ENCODE data around the gene UBE2L3. TPM values are rescaled to one million over a fixed set of nuclear protein-coding genes. Genes with fewer than 3 reads are reported as not detected.

UBE2L3 gene
- total and polyA plus RNA-seq, 2 of the 8 experiments (the other 6 are each of a cell fraction or from before 2014, with no cell fraction given): 63.5 to 90.0 TPM

DNA sequence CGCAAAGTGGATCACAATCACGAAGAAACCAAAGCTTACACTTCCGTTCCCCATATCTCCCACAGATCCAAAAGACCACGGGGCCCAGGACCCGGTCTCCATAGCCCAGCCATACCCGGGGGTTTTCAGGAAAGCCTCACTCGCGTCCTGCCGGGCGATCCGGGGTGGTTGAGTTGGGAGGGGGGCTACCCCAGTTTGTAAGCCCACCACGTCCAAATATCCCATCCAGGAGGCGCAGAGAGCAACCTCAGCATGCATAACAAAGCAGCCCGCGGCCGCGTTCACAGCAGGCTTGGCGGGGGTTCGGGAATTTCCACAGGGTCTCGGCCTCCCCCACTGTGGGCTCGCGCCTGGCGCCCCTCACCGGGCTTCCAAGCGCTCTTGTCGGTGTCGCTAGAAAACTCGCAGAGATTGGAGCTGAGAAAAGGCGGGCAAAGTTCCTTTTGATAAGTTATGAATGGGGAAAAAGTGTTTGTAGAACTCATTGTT is 84.1 kb downstream of the UBE2L3 start (continued):
- TF ChIP-seq CTBP2 (IDR thresholded peaks at IDR 0.05; ENCODE audit: borderline replicate concordance, insufficient read depth, insufficient read length, low read length) (no peak), CHD2 (IDR thresholded peaks at IDR 0.05; ENCODE audit: low read length) (no peak), POU5F1 (IDR thresholded peaks at IDR 0.05; ENCODE audit: low read depth, low read length) (peak; percentile 85), NANOG (IDR thresholded peaks at IDR 0.05; ENCODE audit: insufficient read depth, low read depth, low read length, poor library complexity, severe bottlenecking) (no peak), NRF1 (IDR thresholded peaks at IDR 0.05; ENCODE audit: low read depth, low read length) (no peak), E2F6 (IDR thresholded peaks at IDR 0.05) (no peak), SRF (IDR thresholded peaks at IDR 0.05; ENCODE audit: low read depth, low read length) (no peak), BRCA1 (IDR thresholded peaks at IDR 0.05; ENCODE audit: low read depth, low read length) (no peak), YY1 (IDR thresholded peaks at IDR 0.05; ENCODE audit: low read depth, low read length) (no peak), ZNF274 (IDR thresholded peaks at IDR 0.05; ENCODE audit: borderline replicate concordance, extremely low read depth, low read length) (no peak), RNF2 (IDR thresholded peaks at IDR 0.05; ENCODE audit: borderline replicate concordance, low read depth, low read length, missing control alignments, poor library complexity, severe bottlenecking) (no peak), BACH1 (IDR thresholded peaks at IDR 0.05; ENCODE audit: low read length) (peak; percentile 85), GTF2F1 (IDR thresholded peaks at IDR 0.05; ENCODE audit: borderline replicate concordance, low read depth, low read length) (no peak), TEAD4 (IDR thresholded peaks at IDR 0.05; ENCODE audit: low read depth, low read length) (no peak), TBP (IDR thresholded peaks at IDR 0.05; ENCODE audit: low read depth, low read length) (no peak), RAD21 (IDR thresholded peaks at IDR 0.05 in 1 of 2, conservative IDR thresholded peaks at IDR 0.05 in 1 of 2; ENCODE audit: low read depth in 2 of 2, low read length in 2 of 2) (no peak), JUND (IDR thresholded peaks at IDR 0.05; ENCODE audit: low read length) (no peak), HDAC2 (IDR thresholded peaks at IDR 0.05; ENCODE audit: borderline replicate concordance in 1 of 2, low read depth in 2 of 2, low read length in 2 of 2) (peak; percentile 54 to 81; a peak in 3 of 4 replicates)
- TF ChIP-seq, protein P1, sequence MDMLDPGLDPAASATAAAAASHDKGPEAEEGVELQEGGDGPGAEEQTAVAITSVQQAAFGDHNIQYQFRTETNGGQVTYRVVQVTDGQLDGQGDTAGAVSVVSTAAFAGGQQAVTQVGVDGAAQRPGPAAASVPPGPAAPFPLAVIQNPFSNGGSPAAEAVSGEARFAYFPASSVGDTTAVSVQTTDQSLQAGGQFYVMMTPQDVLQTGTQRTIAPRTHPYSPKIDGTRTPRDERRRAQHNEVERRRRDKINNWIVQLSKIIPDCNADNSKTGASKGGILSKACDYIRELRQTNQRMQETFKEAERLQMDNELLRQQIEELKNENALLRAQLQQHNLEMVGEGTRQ (IDR thresholded peaks at IDR 0.05; ENCODE audit: low read length): no peak
- TF ChIP-seq, protein P2, sequence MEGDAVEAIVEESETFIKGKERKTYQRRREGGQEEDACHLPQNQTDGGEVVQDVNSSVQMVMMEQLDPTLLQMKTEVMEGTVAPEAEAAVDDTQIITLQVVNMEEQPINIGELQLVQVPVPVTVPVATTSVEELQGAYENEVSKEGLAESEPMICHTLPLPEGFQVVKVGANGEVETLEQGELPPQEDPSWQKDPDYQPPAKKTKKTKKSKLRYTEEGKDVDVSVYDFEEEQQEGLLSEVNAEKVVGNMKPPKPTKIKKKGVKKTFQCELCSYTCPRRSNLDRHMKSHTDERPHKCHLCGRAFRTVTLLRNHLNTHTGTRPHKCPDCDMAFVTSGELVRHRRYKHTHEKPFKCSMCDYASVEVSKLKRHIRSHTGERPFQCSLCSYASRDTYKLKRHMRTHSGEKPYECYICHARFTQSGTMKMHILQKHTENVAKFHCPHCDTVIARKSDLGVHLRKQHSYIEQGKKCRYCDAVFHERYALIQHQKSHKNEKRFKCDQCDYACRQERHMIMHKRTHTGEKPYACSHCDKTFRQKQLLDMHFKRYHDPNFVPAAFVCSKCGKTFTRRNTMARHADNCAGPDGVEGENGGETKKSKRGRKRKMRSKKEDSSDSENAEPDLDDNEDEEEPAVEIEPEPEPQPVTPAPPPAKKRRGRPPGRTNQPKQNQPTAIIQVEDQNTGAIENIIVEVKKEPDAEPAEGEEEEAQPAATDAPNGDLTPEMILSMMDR (IDR thresholded peaks at IDR 0.05; ENCODE audit: control extremely low read depth in 1 of 3, insufficient read depth in 1 of 3, low read depth in 1 of 3, low read length in 3 of 3): no peak
